Erythroblast (primary cell): ENCODE data around the gene GCLC.

Experiments
- GATA1 ChIP-seq: IDR thresholded peaks from 2 replicates; pipeline ENCODE4 v1.6.1; 2011; ENCODE audit warnings: low read depth, mild to moderate bottlenecking, control low read depth, low read length, moderate library complexity
- POLR2A ChIP-seq: IDR thresholded peaks from 2 replicates; pipeline ENCODE4 v1.6.1; 2011; ENCODE audit warnings: mild to moderate bottlenecking, low read length

DNA sequence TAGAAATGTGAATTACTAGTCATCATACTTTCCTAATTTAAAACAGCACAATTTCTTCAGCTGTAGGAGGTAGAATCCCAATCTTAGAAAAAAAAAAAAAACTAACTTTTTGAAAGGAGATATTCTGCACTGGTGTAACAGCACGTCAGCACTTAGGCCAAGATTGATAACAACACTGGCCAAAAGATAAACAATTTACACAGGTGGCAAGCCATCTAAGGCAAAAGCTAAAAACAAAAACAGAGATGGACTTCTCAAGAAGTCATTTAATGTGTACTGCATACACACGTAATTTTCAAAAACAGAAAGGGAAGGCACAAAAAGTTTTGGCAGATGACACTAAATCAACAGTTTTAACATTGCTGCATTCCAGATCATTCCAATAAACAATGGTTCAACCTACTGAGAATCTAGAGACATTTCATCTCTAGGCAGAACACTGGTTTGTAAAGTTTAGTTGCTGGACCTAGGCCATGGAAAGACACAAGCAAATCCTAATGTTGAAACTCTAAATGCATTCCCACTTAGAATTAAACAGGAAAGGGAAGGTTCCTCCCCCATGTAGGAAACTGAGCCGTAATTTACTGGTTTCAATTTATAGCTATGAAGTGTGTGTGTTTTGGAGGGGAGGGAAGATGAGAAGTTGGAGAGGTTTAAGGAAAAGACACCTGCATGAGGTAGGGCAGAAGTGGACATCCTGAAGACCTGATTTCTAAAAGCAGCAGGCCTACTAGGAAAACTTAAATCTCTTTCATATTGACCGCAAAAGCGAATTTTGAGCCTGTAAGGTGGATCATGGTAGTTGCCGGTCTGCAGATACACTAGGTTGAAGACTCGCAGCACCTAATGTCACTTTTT, 1.3 kb downstream of the GCLC start:
- TF ChIP-seq POLR2A (no peak), GATA1 (no peak)
